Putamen (tissue), 1 donor: Measurements from ENCODE around the gene AGGF1.
"Not testable (repeated sequence)": the region's sequence is repeated elsewhere in the genome, so short reads cannot be mapped to it uniquely, and the experiment has no call there.

ENCODE experiments used
- DNase-seq: peaks from one replicate; pipeline ENCODE4 v3.0.0-alpha.2; 2016; ENCODE audit warnings: low spot score

The AGGF1 gene

GRCh38 chr5:77030097-77031071, at the start of gene AGGF1:
AGGF1 (plus strand) TSS chr5:77030404; CDS start chr5:77030767, 363 bp downstream.
- DNase-seq = peak; percentile 93

GRCh38 chr5:76980518-76981144, 49.6 kb upstream of the AGGF1 start:
- DNase-seq = no peak

GRCh38 chr5:76982450-76982849, 47.8 kb upstream of the AGGF1 start:
- DNase-seq = no peak

GRCh38 chr5:76983468-76983867, 46.7 kb upstream of the AGGF1 start:
- peak; percentile 70 for DNase-seq

GRCh38 chr5:76986825-76987526, 43.2 kb upstream of the AGGF1 start:
- no peak for DNase-seq

GRCh38 chr5:76990899-76991459, 39.2 kb upstream of the AGGF1 start:
- no peak for DNase-seq

GRCh38 chr5:76993436-76993835, 36.8 kb upstream of the AGGF1 start:
- DNase-seq = not testable (repeated sequence)

- DNase-seq = no peak
Observed at GRCh38 chr5:76994337-76994736, 35.9 kb upstream of the AGGF1 start.

GRCh38 chr5:76998251-76998650, 32.0 kb upstream of the AGGF1 start:
- not testable (repeated sequence) for DNase-seq

- no peak for DNase-seq
Observed at GRCh38 chr5:76999451-76999850, 30.8 kb upstream of the AGGF1 start.

GRCh38 chr5:77003246-77003645, 27.0 kb upstream of the AGGF1 start:
- DNase-seq = no peak

- no peak for DNase-seq
Observed at GRCh38 chr5:77006124-77006523, 24.1 kb upstream of the AGGF1 start.

- DNase-seq = no peak
Observed at GRCh38 chr5:77008413-77008812, 21.8 kb upstream of the AGGF1 start.

GRCh38 chr5:77010243-77010642, 20.0 kb upstream of the AGGF1 start:
- DNase-seq = no peak

- no peak for DNase-seq
Observed at GRCh38 chr5:77011498-77011897, 18.7 kb upstream of the AGGF1 start.

- no peak for DNase-seq
Observed at GRCh38 chr5:77012601-77013000, 17.6 kb upstream of the AGGF1 start.

- DNase-seq = peak; percentile 49
Observed at GRCh38 chr5:77015938-77016569, 14.2 kb upstream of the AGGF1 start.

GRCh38 chr5:77016962-77017361, 13.2 kb upstream of the AGGF1 start:
- DNase-seq = no peak

GRCh38 chr5:77017668-77018067, 12.5 kb upstream of the AGGF1 start:
- no peak for DNase-seq

GRCh38 chr5:77022511-77023417, 7.4 kb upstream of the AGGF1 start:
- no peak for DNase-seq

- no peak for DNase-seq
Observed at GRCh38 chr5:77024490-77024889, 5.7 kb upstream of the AGGF1 start.
